Erythroblast (primary cell): ENCODE data around the gene TSPAN3.

Experiments
- GATA1 ChIP-seq: IDR thresholded peaks from 2 replicates; pipeline ENCODE4 v1.6.1; 2011; ENCODE audit warnings: low read depth, mild to moderate bottlenecking, control low read depth, low read length, moderate library complexity
- POLR2A ChIP-seq: IDR thresholded peaks from 2 replicates; pipeline ENCODE4 v1.6.1; 2011; ENCODE audit warnings: mild to moderate bottlenecking, low read length

- TF ChIP-seq POLR2A = no peak
- no peak for TF ChIP-seq GATA1
Observed at GRCh38 chr15:77119446-77119845, 48.5 kb upstream of the TSPAN3 start.
